HG03575 (cell line): ENCODE measurements around the gene PDAP1.
"Not testable (repeated sequence)": the region's sequence is repeated elsewhere in the genome, so short reads cannot be mapped to it uniquely, and the experiment has no call there.

Experiments
- ATAC-seq: cut with Tn5 transposase; IDR thresholded peaks from one replicate; pipeline ENCODE4 v1.9.1; 2021; ENCODE audit not compliant: unreplicated experiment, insufficient number of reproducible peaks, low FRiP score; ENCODE audit errors: extremely low read depth

Gene PDAP1

GRCh38 chr7:99363286-99363685 is 45.1 kb downstream of the PDAP1 start:
- no peak for ATAC-seq

- ATAC-seq = no peak
These were observed 45.6 kb downstream of the PDAP1 start for GRCh38 chr7:99362801-99363200.

- no peak for ATAC-seq
These were observed 48.8 kb downstream of the PDAP1 start for GRCh38 chr7:99359465-99360154.

GRCh38 chr7:99358521-99358920 is 49.9 kb downstream of the PDAP1 start:
- ATAC-seq = not testable (repeated sequence)

GRCh38 chr7:99357701-99358490 is 50.5 kb downstream of the PDAP1 start:
- no peak for ATAC-seq

- ATAC-seq = no peak
These were observed 53.3 kb downstream of the PDAP1 start for GRCh38 chr7:99355098-99355497.

GRCh38 chr7:99352247-99352646 is 56.1 kb downstream of the PDAP1 start:
- ATAC-seq = no peak

GRCh38 chr7:99350641-99351040 is 57.8 kb downstream of the PDAP1 start:
- ATAC-seq = not testable (repeated sequence)
